ENCODE results near the gene ARL3. TPM values are rescaled to one million over a fixed set of nuclear protein-coding genes. Genes with fewer than 3 reads are reported as not detected.
"Not testable (repeated sequence)": the region's sequence is repeated elsewhere in the genome, so short reads cannot be mapped to it uniquely, and the experiment has no call there.

Gene ARL3
- total and polyA plus RNA-seq, 9 donors = 9.5 to 25.6 (median 23.3) TPM

DNA sequence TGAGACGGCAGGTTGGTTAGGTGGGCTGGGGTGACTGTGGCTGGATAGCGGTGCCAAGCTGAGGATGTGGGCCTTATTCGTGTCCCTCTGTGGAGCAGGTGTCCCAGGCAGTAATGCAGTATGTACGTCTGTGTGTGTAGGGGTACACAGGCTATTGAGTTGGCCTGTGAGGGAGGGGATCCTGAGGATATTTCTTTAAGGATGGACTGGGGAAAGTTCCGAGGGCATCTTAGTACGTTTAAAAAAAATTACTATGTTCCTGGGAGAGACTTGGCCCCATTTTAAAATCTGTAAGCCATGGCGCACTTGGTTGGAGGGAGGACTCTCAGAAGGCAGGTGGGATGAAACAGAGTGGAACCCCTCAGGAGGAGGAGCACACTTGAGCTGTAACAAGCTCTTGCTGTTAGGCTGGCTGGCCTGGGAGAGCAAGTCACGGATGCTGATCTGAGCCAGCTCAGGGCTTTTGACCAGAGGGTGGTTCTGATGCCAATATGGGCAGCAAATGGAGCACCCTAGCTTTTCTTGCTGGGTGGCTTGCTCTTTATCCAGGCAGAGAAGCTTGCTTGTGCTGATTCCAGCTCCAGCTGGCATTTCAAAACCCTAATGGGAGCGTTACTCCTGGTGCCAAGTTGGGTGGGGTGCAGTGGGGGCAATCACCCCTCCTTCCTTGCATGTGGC is 30.3 kb upstream of the ARL3 start:
- 1 to 2% (median 1%) methylated on average over 9 of the region's 9 CpGs for WGBS, 3 donors
- intact Hi-C loops (cut with DNase I) = no loop called here
- Histone ChIP-seq H3K27ac (peak overlapping the region; percentile 11 to 41), H3K36me3 (no peaks in the 10 kb centered on the region), H3K4me3 (peak overlapping the region; percentile 81), H3K27me3 (no peaks in the 10 kb centered on the region), H3K9me3 (no peaks in the 10 kb centered on the region), H3K4me1 (ENCODE audit: insufficient read depth) (peaks cover 4% of the 10 kb centered on the region)
- DNase-seq = peak in 2 of 5 donors; percentile 28 to 51
- TF ChIP-seq POLR2A (IDR thresholded peaks at IDR 0.05) (no peak), CTCF (IDR thresholded peaks at IDR 0.05) (no peak), EP300 (IDR thresholded peaks at IDR 0.05) (no peak)

GRCh38 chr10:102743588-102744373 is 29.6 kb upstream of the ARL3 start, which contains the start of gene WBP1L:
Gene WBP1L, plus strand, starts transcription at chr10:102743948. Its CDS starts 106 bp downstream, at chr10:102744054.
- Histone ChIP-seq H3K4me1 (ENCODE audit: insufficient read depth) (peaks cover 4% of the 10 kb centered on the region), H3K4me3 (peak within 1 kb of the TSS; percentile 81), H3K36me3 (no peaks in the 10 kb centered on the region), H3K27ac (peak within 1 kb of the TSS; percentile 11 to 41), H3K27me3 (no peaks in the 10 kb centered on the region), H3K9me3 (no peaks in the 10 kb centered on the region)
- intact Hi-C loops (cut with DNase I) = no loop called here
- DNase-seq = peak; percentile 96 to 97 (median 96)
- no peak for TF ChIP-seq EP300 (IDR thresholded peaks at IDR 0.05)
- peak; percentile 48 for TF ChIP-seq POLR2A (IDR thresholded peaks at IDR 0.05)
- 1% methylated on average over 37 of the region's 37 CpGs for WGBS, 3 donors

DNA sequence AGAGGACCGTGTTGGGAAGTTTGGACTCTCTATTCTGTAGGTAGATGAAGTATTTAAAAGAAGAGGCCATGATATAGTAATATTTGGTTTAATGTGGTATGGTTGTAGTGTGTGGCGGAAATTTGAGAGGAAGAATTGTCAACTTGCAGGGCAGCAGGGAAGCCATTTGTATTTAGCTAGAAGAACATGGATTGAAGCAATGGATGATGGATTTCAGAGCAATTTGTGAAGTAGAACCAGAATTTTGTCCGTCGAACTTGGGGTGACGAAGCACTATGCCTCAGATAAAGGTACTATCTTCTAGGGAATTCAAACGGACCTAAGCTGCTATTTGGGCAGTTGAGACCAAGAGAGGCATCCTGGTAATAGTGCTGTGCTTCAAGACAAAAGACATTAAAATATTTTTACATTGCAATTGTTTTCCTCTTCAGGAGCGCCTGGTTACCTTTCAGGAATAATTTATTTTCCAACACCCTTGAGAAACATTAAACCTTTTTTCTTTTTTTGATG is 28.9 kb upstream of the ARL3 start:
- no peak for TF ChIP-seq POLR2A (IDR thresholded peaks at IDR 0.05)
- no peak for TF ChIP-seq CTCF (IDR thresholded peaks at IDR 0.05)
- no peak for TF ChIP-seq EP300 (IDR thresholded peaks at IDR 0.05)
- Histone ChIP-seq H3K9me3 (no peaks in the 10 kb centered on the region), H3K36me3 (no peaks in the 10 kb centered on the region), H3K4me1 (ENCODE audit: insufficient read depth) (peaks cover 4% of the 10 kb centered on the region), H3K4me3 (peak overlapping the region; percentile 36), H3K27me3 (no peaks in the 10 kb centered on the region), H3K27ac (no peak overlapping the region)
- intact Hi-C loops (cut with DNase I) = no loop called here
- DNase-seq = no peak
- WGBS, 3 donors = 26 to 34% (median 28%) methylated on average over 7 of the region's 7 CpGs

DNA sequence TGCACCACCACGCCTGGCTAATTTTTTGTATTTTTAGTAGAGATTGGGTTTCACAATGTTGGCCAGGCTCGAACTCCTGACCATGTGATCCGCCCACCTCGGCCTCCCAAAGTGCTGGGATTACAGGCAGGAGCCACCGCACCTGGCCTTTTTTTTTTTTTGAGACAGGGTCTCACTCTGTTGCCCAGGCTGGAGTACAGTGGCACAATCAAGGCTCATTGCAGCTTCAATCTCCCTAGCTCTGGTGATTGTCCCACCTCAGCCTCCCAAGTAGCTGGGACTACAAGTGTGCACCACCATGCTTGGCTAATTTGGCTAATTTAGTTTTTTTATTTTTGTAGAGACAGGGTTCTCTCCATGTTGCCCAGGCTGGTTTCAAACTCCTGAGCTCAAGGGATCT is 28.1 kb upstream of the ARL3 start:
- H3K36me3 ChIP-seq; DNase-seq; H3K4me3 ChIP-seq; H3K9me3 ChIP-seq; H3K4me1 ChIP-seq (ENCODE audit: insufficient read depth); H3K27me3 ChIP-seq; intact Hi-C loops (cut with DNase I); H3K27ac ChIP-seq: not testable (repeated sequence)
- WGBS, 3 donors = 81 to 85% (median 83%) methylated on average over 5 of the region's 5 CpGs

DNA sequence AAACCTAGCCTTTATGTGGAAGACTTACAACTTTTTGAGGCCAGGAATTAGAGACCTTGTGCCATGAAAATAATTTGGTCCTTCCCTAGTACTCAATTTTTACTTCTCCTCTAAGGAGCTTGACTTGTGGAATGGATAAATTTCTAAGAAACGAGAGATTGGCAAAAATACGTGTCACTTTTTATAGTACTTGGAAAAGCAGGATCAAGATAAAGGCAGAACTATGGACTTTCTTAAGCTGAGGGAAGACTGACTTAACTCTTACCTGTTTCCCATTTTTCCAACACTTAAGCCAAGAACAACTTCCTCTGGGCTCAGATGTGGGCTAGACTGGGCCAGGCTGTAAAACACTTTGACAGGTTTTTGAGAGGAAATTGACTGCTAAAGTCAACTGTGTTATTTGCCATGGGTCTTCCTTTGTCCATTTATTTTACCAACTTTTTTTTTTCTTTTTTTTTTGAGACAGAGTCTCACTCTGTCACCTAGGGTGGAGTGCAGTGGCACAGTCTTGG is 27.6 kb upstream of the ARL3 start:
- TF ChIP-seq CTCF (IDR thresholded peaks at IDR 0.05) = no peak
- no peak for TF ChIP-seq EP300 (IDR thresholded peaks at IDR 0.05)
- DNase-seq = no peak
- H3K9me3 ChIP-seq = no peaks in the 10 kb centered on the region
- H3K27ac ChIP-seq = no peak overlapping the region
- 54 to 64% (median 63%) methylated on average over 2 of the region's 2 CpGs for WGBS, 3 donors
- peaks cover 4% of the 10 kb centered on the region for H3K4me1 ChIP-seq (ENCODE audit: insufficient read depth)
- intact Hi-C loops (cut with DNase I) = no loop called here
- H3K27me3 ChIP-seq = no peaks in the 10 kb centered on the region
- H3K4me3 ChIP-seq = no peak overlapping the region
- H3K36me3 ChIP-seq = no peaks in the 10 kb centered on the region
